H9 (cell line): ENCODE results near the gene C2orf78. TPM values are rescaled to one million over a fixed set of nuclear protein-coding genes. Genes with fewer than 3 reads are reported as not detected.

Experiments
- DNase-seq: peaks from one replicate; pipeline ENCODE4 v3.0.0-alpha.2; 2017
- H2AFZ ChIP-seq: one replicate; pipeline ENCODE4 v1.6.1; 2013; ENCODE audit warnings: mild to moderate bottlenecking, low read length, control low read depth, moderate library complexity
- H2AK5ac ChIP-seq: 2 replicates; pipeline ENCODE4 v1.6.1; 2013; ENCODE audit warnings: low read length, control low read depth, mixed read lengths; ENCODE audit not compliant: insufficient read length
- H2BK120ac ChIP-seq: one replicate; pipeline ENCODE4 v1.6.1; 2013; ENCODE audit warnings: low read depth, mild to moderate bottlenecking, low read length, control low read depth, inconsistent platforms; ENCODE audit not compliant: poor library complexity, severe bottlenecking
- H2BK12ac ChIP-seq: 2 replicates; pipeline ENCODE4 v1.6.1; 2013; ENCODE audit warnings: low read length, control low read depth, mixed read lengths, low read depth; ENCODE audit not compliant: insufficient read length
- H2BK15ac ChIP-seq: 2 replicates; pipeline ENCODE4 v1.6.1; 2013; ENCODE audit warnings: low read depth, low read length, control low read depth
- H2BK20ac ChIP-seq: one replicate; pipeline ENCODE4 v1.6.1; 2013; ENCODE audit warnings: low read depth, mild to moderate bottlenecking, low read length, control low read depth, inconsistent platforms; ENCODE audit not compliant: poor library complexity, severe bottlenecking
- H2BK5ac ChIP-seq: 2 replicates; pipeline ENCODE4 v1.6.1; 2013; ENCODE audit warnings: low read length, control low read depth, mixed read lengths; ENCODE audit not compliant: insufficient read length
- H3K14ac ChIP-seq: 2 replicates; pipeline ENCODE4 v1.6.1; 2013; ENCODE audit warnings: low read length, control low read depth; ENCODE audit not compliant: insufficient read depth
- H3K18ac ChIP-seq: 2 replicates; pipeline ENCODE4 v1.6.1; 2013; ENCODE audit warnings: low read depth, mild to moderate bottlenecking, mixed read lengths, low read length, control low read depth; ENCODE audit not compliant: insufficient read length
- H3K23ac ChIP-seq: 2 replicates; pipeline ENCODE4 v1.6.1; 2013; ENCODE audit warnings: low read length, control low read depth, mixed read lengths, low read depth; ENCODE audit not compliant: insufficient read length
- H3K23me2 ChIP-seq: 2 replicates; pipeline ENCODE4 v1.6.1; 2013; ENCODE audit warnings: low read depth, mild to moderate bottlenecking, mixed read lengths, low read length, control low read depth; ENCODE audit not compliant: insufficient read length, poor library complexity, severe bottlenecking
- H3K27ac ChIP-seq: 2 replicates; pipeline ENCODE4 v1.5.1; 2013; ENCODE audit warnings: low read length, control low read depth, mixed read lengths, low read depth; ENCODE audit not compliant: insufficient read length
- H3K27me3 ChIP-seq: 2 replicates; pipeline ENCODE4 v1.6.1; 2013; ENCODE audit warnings: low read length, control low read depth, inconsistent platforms; ENCODE audit not compliant: insufficient read depth
- H3K4ac ChIP-seq: 2 replicates; pipeline ENCODE4 v1.6.1; 2013; ENCODE audit warnings: low read depth, mild to moderate bottlenecking, control low read depth, inconsistent platforms, low read length, moderate library complexity
- H3K4me1 ChIP-seq: 2 replicates; pipeline ENCODE4 v1.6.1; 2013; ENCODE audit warnings: low read length, control low read depth, inconsistent platforms; ENCODE audit not compliant: insufficient read depth
- H3K4me2 ChIP-seq: 2 replicates; pipeline ENCODE4 v1.6.1; 2013; ENCODE audit warnings: low read length, control low read depth, mixed read lengths; ENCODE audit not compliant: insufficient read length, insufficient read depth
- H3K56ac ChIP-seq: 2 replicates; pipeline ENCODE4 v1.6.1; 2013; ENCODE audit warnings: low read depth, mild to moderate bottlenecking, mixed read lengths, low read length, control low read depth; ENCODE audit not compliant: insufficient read length
- H3K79me1 ChIP-seq: 2 replicates; pipeline ENCODE4 v1.6.1; 2013; ENCODE audit warnings: low read depth, mild to moderate bottlenecking, moderate library complexity, low read length, control low read depth, inconsistent platforms; ENCODE audit not compliant: insufficient read depth, poor library complexity, severe bottlenecking
- H3K79me2 ChIP-seq: 2 replicates; pipeline ENCODE4 v1.6.1; 2013; ENCODE audit warnings: low read length, control low read depth, inconsistent platforms; ENCODE audit not compliant: insufficient read depth
- H3K9ac ChIP-seq: 2 replicates; pipeline ENCODE4 v1.6.1; 2013; ENCODE audit warnings: low read length, control low read depth, mixed read lengths; ENCODE audit not compliant: insufficient read length; ENCODE audit errors: extremely low read depth
- H3K9me3 ChIP-seq: one replicate; pipeline ENCODE4 v1.6.1; 2013; ENCODE audit warnings: low read depth, low read length, inconsistent platforms; ENCODE audit not compliant: control insufficient read depth
- H3T11ph ChIP-seq: one replicate; pipeline ENCODE4 v1.6.1; 2013; ENCODE audit warnings: mild to moderate bottlenecking, low read length, control low read depth, inconsistent platforms
- H4K20me1 ChIP-seq: one replicate; pipeline ENCODE4 v1.6.1; 2013; ENCODE audit not compliant: control insufficient read depth, insufficient read length, insufficient read depth
- H4K5ac ChIP-seq: 2 replicates; pipeline ENCODE4 v1.6.1; 2013; ENCODE audit warnings: low read depth, mild to moderate bottlenecking, mixed read lengths, low read length, control low read depth; ENCODE audit not compliant: insufficient read length
- H4K8ac ChIP-seq: replicated peaks from 2 replicates; pipeline ENCODE4 v1.6.1; 2013; ENCODE audit warnings: low read length, control low read depth, mixed read lengths, low read depth; ENCODE audit not compliant: insufficient read length
- H4K91ac ChIP-seq: 2 replicates; pipeline ENCODE4 v1.6.1; 2013; ENCODE audit warnings: low read depth, mild to moderate bottlenecking, moderate library complexity, mixed read lengths, low read length, control low read depth; ENCODE audit not compliant: insufficient read length
- H3K27ac Mint-ChIP-seq, 3 experiments: 2 replicates in 2 of 3; 3 replicates in 1 of 3; pipeline ENCODE4 v1.8.0; 2020 to 2021; ENCODE audit warnings: mixed read lengths in 3 of 3, mild to moderate bottlenecking in 1 of 3, moderate library complexity in 1 of 3
- H3K27me3 Mint-ChIP-seq: 2 replicates; pipeline ENCODE4 v1.8.0; 2021; ENCODE audit warnings: low read depth, mild to moderate bottlenecking, moderate library complexity, mixed read lengths
- H3K36me3 Mint-ChIP-seq, 3 experiments: 2 replicates in 2 of 3; 3 replicates in 1 of 3; pipeline ENCODE4 v1.8.0; 2020 to 2021; ENCODE audit warnings: low read depth in 3 of 3, mixed read lengths in 3 of 3; ENCODE audit not compliant: insufficient read depth in 1 of 3
- H3K4me1 Mint-ChIP-seq, 2 experiments: 2 replicates each; pipeline ENCODE4 v1.8.0; 2020; ENCODE audit warnings: mixed read lengths in 2 of 2
- H3K4me3 Mint-ChIP-seq, 2 experiments: 2 replicates in 1 of 2; 3 replicates in 1 of 2; pipeline ENCODE4 v1.8.0; 2020 to 2021; ENCODE audit warnings: mild to moderate bottlenecking in 2 of 2, mixed read lengths in 2 of 2, moderate library complexity in 1 of 2
- H3K9me3 Mint-ChIP-seq, 2 experiments: 2 replicates in 1 of 2; 3 replicates in 1 of 2; pipeline ENCODE4 v1.8.0; 2020; ENCODE audit warnings: mild to moderate bottlenecking in 2 of 2, mixed read lengths in 2 of 2, moderate library complexity in 1 of 2
- WGBS: extraction: QIAGEN DNeasy Blood & Tissue Kit; methylation state at CpG from one replicate; pipeline ENCODE4 v1.1.7; 2013; ENCODE audit warnings: missing lambda C conversion rate, low lambda C conversion rate, mixed read lengths; ENCODE audit not compliant: insufficient read length; ENCODE audit errors: extremely low coverage; 5-methylcytosine and 5-hydroxymethylcytosine counted together
- total RNA-seq: library from RNA; stranded (reverse); gene quantifications from 2 replicates; pipeline ENCODE4 v1.2.1, GENCODE V29; 2021
- TF ChIP-seq, protein P1 (sequence below): fragments of 200-600 bp; sonication (generic); conservative IDR thresholded peaks from 3 replicates; pipeline ENCODE4 v1.8.0; 2021; ENCODE audit warnings: antibody characterized with exemption, mild to moderate bottlenecking

Gene C2orf78
- total RNA-seq, 1 experiment from 2014 or later = 0.09 TPM

DNA sequence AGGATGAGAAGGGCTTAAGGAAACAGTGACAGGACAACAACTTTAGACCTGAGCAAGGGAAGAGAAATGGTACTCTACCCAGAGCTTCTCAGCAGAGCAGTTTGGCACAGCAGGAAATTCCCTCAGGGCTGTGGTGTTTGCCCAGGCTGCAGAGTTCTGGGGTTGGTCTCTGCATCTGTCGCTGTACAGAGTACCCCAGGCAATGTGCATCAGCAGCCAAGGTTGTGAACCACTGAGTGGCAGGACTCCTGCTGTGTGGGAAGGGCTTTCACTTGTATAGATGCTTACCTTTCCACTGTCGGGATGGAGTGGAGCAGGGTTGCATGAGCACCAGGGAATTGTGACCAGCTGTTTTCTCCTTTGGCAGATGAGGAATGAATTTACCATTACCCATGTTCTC, 66.0 kb downstream of the C2orf78 start:
- Histone ChIP-seq H3K79me1 (no peaks in the 10 kb centered on the region), H2AK5ac (no peak overlapping the region), H4K5ac (no peak overlapping the region), H3K79me2 (no peaks in the 10 kb centered on the region), H3T11ph (no peak overlapping the region), H3K4me1 (no peaks in the 10 kb centered on the region), H3K23ac (no peak overlapping the region), H2BK20ac (no peak overlapping the region), H3K4ac (no peak overlapping the region), H3K27ac (no peak overlapping the region), H4K20me1 (no peaks in the 10 kb centered on the region), H3K27me3 (no peaks in the 10 kb centered on the region), H2BK12ac (no peak overlapping the region), H4K8ac (no peak overlapping the region), H3K56ac (no peak overlapping the region), H4K91ac (no peak overlapping the region), H3K4me2 (no peak overlapping the region), H2BK5ac (no peak overlapping the region), H2AFZ (no peak overlapping the region), H3K14ac (no peak overlapping the region), H2BK120ac (no peak overlapping the region), H3K9me3 (no peaks in the 10 kb centered on the region), H3K18ac (no peak overlapping the region), H2BK15ac (no peak overlapping the region), H3K23me2 (no peaks in the 10 kb centered on the region), H3K9ac (no peak overlapping the region)
- DNase-seq = no peak
- Mint-ChIP-seq H3K9me3 (no peaks in the 10 kb centered on the region), H3K27ac (no peak overlapping the region), H3K27me3 (no peaks in the 10 kb centered on the region), H3K36me3 (peaks cover 23 to 62% (median 58%) of the 10 kb centered on the region in 3 experiments; a peak in 6 of 7 replicates), H3K4me3 (no peak overlapping the region), H3K4me1 (no peaks in the 10 kb centered on the region)
- no CpG with 5 or more reads among the region's 2 CpGs for WGBS
- TF ChIP-seq, protein P1, sequence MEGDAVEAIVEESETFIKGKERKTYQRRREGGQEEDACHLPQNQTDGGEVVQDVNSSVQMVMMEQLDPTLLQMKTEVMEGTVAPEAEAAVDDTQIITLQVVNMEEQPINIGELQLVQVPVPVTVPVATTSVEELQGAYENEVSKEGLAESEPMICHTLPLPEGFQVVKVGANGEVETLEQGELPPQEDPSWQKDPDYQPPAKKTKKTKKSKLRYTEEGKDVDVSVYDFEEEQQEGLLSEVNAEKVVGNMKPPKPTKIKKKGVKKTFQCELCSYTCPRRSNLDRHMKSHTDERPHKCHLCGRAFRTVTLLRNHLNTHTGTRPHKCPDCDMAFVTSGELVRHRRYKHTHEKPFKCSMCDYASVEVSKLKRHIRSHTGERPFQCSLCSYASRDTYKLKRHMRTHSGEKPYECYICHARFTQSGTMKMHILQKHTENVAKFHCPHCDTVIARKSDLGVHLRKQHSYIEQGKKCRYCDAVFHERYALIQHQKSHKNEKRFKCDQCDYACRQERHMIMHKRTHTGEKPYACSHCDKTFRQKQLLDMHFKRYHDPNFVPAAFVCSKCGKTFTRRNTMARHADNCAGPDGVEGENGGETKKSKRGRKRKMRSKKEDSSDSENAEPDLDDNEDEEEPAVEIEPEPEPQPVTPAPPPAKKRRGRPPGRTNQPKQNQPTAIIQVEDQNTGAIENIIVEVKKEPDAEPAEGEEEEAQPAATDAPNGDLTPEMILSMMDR = no peak
